DMS153 treated with DMSO at 0.1 percent for 48 hours (cell line): ENCODE measurements around the gene INPP5A.

ENCODE experiments used
- DNase-seq: peaks from one replicate; lab custom pipeline; 2025; ENCODE audit not compliant: unreplicated experiment; lab: John Stamatoyannopoulos, UW

Gene INPP5A

GRCh38 chr10:132626761-132627665 lies 89.4 kb downstream of the INPP5A start:
- no peak for DNase-seq

- DNase-seq: no peak
Measured at GRCh38 chr10:132627666-132628531, 90.3 kb downstream of the INPP5A start.

DNA sequence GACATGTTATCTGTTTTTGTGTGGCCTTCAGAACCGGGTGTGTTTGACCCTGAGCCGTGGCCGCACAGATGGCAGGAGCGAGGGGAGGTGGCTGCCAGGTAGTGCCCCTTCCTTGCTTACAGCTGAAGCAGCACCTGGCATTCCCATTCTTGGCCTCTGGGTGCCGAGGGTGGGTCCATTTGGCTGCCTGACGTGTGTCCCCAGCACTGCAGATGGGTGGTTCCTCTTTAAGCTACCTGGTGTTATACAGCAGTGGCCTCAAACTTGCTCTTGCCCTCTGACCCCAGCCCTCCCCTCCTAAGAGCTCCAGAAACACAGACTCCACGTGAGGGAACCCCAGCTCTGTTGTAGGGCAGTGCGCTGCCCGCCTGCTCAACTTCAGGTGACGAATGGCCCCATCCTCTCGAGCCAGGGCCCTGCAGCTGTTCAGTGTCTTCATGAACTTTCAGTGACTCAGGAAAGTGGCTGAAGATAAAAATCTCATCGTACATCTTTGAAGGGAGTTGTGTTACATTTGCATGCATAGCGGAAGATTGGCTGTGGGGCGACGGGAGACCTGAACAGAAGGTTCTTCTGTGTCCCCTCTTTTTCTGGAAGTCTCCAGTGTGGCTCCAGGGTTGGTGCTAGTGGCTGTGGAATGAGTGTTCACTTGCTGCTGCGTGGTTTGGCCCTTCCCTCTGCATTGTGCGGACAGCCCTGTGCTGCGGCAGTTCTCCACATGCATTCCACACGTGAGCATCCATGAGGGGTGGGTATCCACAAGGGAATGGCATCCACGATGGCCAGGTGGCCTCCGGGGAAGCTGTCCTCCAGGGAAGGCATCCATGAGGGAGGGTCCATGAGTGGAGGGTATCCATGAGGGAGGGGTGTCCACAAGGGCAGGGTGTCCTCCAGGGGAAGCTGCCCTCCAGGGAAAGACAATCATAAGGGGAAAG lies 91.6 kb downstream of the INPP5A start:
- no peak for DNase-seq

- no peak for DNase-seq
Measured at GRCh38 chr10:132630156-132630555, 92.6 kb downstream of the INPP5A start.

- no peak for DNase-seq
Measured at GRCh38 chr10:132630666-132631337, 93.2 kb downstream of the INPP5A start.

DNA sequence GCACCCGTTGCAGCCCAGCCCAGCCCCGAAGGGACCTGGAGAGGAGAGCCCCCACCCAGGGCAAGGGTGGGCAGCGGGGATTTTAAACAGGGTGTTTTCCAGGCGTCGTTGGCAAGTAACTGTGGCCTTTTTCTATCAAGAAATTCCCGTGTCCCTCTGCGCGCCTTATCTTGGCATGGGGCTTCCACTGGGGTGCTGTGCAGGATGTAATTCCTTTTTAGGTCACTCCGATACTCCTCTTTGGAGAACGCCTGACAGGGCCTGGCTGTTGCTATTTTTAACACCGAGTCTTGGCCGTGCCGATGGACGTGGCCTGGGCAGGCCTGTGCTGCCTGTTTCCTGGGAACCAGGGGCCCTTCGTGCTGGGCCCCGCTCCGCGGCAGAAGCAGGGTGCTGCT lies 93.8 kb downstream of the INPP5A start:
- DNase-seq: no peak

DNA sequence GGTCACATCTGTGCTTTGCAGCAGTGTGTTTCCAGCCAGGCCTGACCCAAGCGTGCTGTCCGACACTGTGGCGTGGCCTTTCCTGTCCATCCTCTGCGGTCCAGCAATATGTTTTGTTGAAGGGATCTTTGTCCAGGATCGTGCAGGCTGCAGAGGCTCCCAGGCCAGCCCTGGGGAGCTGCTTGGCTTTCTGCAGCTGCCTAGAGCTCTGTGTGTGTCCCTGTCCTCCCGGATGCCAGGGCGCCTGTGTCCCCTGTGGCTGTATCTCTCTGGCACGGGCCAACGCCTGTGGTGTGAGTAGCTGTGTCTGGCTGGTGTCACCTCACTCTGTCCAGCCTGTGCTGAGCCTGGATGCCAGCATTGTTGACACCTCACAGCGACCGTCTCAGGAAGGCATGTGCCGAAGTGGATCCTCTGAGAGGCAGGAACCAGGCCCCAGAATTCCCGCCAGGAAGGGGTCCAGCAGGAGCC lies 94.5 kb downstream of the INPP5A start:
- DNase-seq: no peak

- DNase-seq: no peak
Measured at GRCh38 chr10:132632851-132633684, 95.5 kb downstream of the INPP5A start.

GRCh38 chr10:132634241-132634946 lies 96.8 kb downstream of the INPP5A start:
- no peak for DNase-seq

- no peak for DNase-seq
Measured at GRCh38 chr10:132634947-132635271, 97.3 kb downstream of the INPP5A start.

DNA sequence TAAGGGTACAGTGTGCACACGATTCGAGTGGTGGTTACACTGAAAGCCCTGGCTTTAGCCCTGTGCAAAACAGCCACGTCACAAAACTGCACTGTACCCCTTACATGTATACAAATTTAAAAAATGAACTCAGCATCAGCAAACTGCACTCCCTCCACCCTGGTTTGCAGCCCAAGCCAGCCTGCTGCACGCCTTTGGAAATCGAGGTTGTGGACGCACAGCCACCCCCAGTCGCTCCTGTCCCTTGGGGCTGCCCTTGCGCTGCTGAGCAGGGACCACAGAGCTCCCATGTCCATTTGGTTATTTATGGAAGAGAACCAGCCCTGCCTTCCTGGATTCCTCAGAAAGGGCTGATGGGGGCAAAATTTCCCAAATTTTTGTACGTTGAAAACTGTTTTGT lies 98.8 kb downstream of the INPP5A start:
- DNase-seq: no peak

GRCh38 chr10:132637477-132638129 lies 100.0 kb downstream of the INPP5A start:
- DNase-seq: peak; percentile 36

DNA sequence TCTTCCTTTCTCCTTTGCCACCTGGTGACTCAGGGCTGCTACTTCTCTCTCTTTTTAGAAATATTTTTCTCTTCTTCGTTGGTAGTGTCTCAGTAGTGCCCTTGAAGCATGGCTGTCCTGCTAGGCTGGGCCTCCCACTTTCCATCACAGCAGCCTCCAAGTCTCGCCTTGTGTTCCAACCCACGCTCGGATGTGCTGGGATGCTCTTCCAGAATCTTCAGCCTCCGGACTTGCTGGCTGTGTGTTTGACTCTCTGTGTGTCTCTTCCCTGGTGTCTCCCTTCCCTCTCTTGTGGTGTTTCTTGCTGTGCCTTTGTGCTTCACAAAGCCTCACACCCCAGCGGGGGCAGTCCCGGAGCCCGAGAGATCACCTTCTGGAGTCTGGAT lies 100.5 kb downstream of the INPP5A start:
- DNase-seq: no peak

DNA sequence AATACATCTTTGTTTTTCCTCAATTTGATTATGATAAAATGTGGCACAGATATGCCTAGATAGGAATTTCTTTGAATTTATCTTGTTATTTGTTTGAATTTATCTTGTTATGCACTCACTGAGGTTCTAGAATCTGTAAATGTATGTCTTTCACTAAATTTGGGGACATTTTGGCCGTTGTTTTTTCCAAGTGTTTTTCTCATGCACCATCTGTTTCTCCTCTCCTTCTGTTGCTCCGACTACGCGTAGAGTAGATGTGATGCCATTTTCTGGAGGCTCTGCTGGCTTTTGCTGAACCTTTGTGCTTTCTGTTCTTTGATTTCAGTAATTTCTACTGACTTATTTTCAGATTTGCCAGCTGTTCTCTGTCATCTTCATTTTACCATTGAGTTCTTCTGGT lies 101.9 kb downstream of the INPP5A start:
- no peak for DNase-seq

DNA sequence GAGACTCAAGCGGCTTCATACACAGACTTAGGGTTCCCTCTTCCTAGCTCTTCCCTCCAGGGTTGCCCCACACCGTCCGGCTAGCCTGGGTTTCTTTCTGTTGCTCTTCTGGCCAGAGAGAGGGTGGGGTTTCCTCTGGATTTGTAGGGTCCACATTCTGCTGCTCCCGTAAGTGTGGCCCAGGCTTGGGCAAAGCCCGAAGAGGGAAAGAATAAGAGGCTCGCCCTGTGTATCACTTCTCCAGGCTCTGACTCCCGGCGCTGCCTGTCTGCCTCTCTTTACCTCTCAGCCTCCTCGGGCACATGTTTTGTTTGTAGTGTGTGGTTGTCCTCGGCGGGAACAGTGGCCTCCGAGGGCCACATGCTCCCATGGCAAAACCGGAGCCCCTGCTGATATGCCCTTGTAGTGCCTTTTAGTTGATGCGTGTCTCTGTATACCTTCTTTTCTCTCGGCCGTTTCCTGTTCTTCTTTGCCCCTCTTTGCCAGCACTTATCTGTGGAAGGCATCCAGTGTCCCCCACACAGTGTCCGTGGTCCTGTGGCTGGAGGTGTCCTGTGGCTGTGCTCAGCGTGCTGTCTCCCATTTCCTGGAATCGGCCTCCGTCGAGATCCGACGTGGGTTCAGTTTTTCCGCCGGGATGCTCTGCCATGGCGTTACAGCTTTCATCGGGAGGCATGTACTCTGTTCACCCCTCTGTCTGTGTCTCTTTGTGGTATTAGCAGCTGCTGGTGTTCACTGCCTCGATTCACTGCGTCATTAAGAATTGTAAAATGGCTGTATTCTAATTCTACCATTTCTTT lies 102.9 kb downstream of the INPP5A start:
- DNase-seq: no peak

GRCh38 chr10:132641401-132641800 lies 103.8 kb downstream of the INPP5A start:
- no peak for DNase-seq

DNA sequence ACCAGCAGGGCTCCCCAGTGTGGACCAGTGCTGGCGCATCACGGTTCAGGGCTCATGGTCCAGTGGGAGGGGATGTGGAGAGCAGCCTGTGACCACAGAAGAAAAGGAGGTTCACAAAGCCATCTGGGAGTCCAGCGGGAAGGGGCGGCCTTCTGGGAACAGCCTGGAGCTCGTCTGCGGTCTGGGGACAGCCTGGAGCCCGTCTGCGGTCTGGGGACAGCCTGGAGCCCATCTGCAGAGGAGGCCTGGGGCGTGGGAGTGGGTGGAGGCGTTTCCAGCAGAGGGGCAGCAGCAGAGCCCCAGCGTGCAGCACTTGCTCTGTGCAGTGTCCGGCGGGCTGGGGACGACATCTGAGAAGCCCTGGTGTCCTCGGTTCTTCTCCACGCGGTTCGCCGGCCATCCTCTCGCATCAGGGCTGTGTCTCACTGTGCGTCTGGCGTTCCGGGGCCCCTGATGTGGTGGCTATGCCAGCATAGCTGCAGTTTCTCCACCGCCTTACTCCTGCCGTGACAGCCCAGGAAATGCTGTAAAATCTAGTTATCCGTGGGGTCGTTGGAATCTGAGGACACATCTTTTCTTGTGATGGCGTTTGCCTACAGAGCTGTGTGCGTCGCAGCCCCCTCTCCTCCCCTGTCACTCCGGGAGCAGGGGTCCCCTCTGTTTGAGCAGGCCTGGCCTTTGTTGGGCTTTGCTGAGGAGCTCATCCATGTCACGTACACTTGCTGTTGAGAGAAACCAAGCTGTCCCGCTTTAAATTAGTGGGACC lies 104.6 kb downstream of the INPP5A start:
- DNase-seq: no peak
